Measurements from ENCODE around the gene DYRK4.

- no peak for TF ChIP-seq CTCF (IDR thresholded peaks at IDR 0.05 in 4 of 5, conservative IDR thresholded peaks at IDR 0.05 in 1 of 5)
- no peak for TF ChIP-seq POLR2A (IDR thresholded peaks at IDR 0.05)
These were observed 6.2 kb upstream of the DYRK4 start for GRCh38 chr12:4555804-4556203.

Data from gastrocnemius medialis (tissue), 4 donors.